MM.1S (cell line): ENCODE results near the gene KLF4.
A peak's percentile ranks its signal among the peaks of the same experiment; 100 is the strongest.
"Not testable (repeated sequence)": the region's sequence is repeated elsewhere in the genome, so short reads cannot be mapped to it uniquely, and the experiment has no call there.

Source experiments
- DNase-seq: peaks from one replicate; pipeline ENCODE4 v3.0.0-alpha.2; 2015
- H2AFZ ChIP-seq: fragments of 300-600 bp; sonication (generic); 2 replicates; pipeline ENCODE4 v1.6.0; 2016; ENCODE audit warnings: antibody characterized with exemption, low read length
- H3F3A ChIP-seq: fragments of 300-600 bp; sonication (generic); 2 replicates; pipeline ENCODE4 v1.6.1; 2016; ENCODE audit warnings: mild to moderate bottlenecking, antibody characterized with exemption, low read length, moderate library complexity, mixed read lengths; ENCODE audit not compliant: insufficient read depth
- H3K27ac ChIP-seq: fragments of 300-600 bp; sonication (generic); 2 replicates; pipeline ENCODE4 v1.5.1; 2016; ENCODE audit warnings: mild to moderate bottlenecking, low read length
- H3K27me3 ChIP-seq: fragments of 300-600 bp; sonication (generic); replicated peaks from 2 replicates; pipeline ENCODE4 v1.6.0; 2016; ENCODE audit warnings: low read length; ENCODE audit not compliant: insufficient read depth
- H3K36me3 ChIP-seq: fragments of 300-600 bp; sonication (generic); replicated peaks from 2 replicates; pipeline ENCODE4 v1.6.1; 2016; ENCODE audit warnings: mild to moderate bottlenecking, low read length, mixed read lengths; ENCODE audit not compliant: insufficient read depth
- H3K4me1 ChIP-seq: fragments of 300-600 bp; sonication (generic); 2 replicates; pipeline ENCODE4 v1.6.1; 2016; ENCODE audit warnings: low read length, mixed read lengths
- H3K4me2 ChIP-seq: fragments of 300-600 bp; sonication (generic); 2 replicates; pipeline ENCODE4 v1.6.0; 2016; ENCODE audit warnings: low read depth, low read length
- H3K4me3 ChIP-seq: fragments of 300-600 bp; sonication (generic); 2 replicates; pipeline ENCODE4 v1.5.1; 2016; ENCODE audit warnings: low read length, mixed read lengths
- H3K79me2 ChIP-seq: fragments of 300-600 bp; sonication (generic); 2 replicates; pipeline ENCODE4 v1.6.1; 2016; ENCODE audit warnings: mixed run types, low read length, mixed read lengths
- H3K9ac ChIP-seq: fragments of 300-600 bp; sonication (generic); 2 replicates; pipeline ENCODE4 v1.6.1; 2016; ENCODE audit warnings: low read length, mixed read lengths
- H3K9me2 ChIP-seq: fragments of 300-600 bp; sonication (generic); replicated peaks from 2 replicates; pipeline ENCODE4 v1.6.1; 2016; ENCODE audit warnings: mild to moderate bottlenecking, low read length, mixed read lengths; ENCODE audit not compliant: insufficient read depth
- H3K9me3 ChIP-seq: fragments of 300-600 bp; sonication (generic); replicated peaks from 2 replicates; pipeline ENCODE4 v1.6.1; 2016; ENCODE audit warnings: mild to moderate bottlenecking, low read length, mixed read lengths; ENCODE audit not compliant: insufficient read depth
- H4K20me1 ChIP-seq: fragments of 300-600 bp; sonication (generic); 2 replicates; pipeline ENCODE4 v1.6.1; 2016; ENCODE audit warnings: mild to moderate bottlenecking, low read length, moderate library complexity, mixed read lengths; ENCODE audit not compliant: insufficient read depth
- CTCF ChIP-seq: fragments of 300-600 bp; sonication (generic); IDR thresholded peaks from 2 replicates; pipeline ENCODE4 v1.5.1; 2016; ENCODE audit warnings: antibody characterized with exemption, low read length, mixed read lengths
- EZH2 ChIP-seq: fragments of 300-600 bp; sonication (generic); optimal IDR thresholded peaks from 2 replicates; pipeline ENCODE3; 2017; ENCODE audit warnings: low read depth, mild to moderate bottlenecking, antibody characterized with exemption, low read length, mixed read lengths
- EZH2phosphoT487 ChIP-seq: fragments of 300-600 bp; sonication (generic); IDR thresholded peaks from 2 replicates; pipeline ENCODE4 v1.6.1; 2018; ENCODE audit warnings: antibody characterized with exemption, low read length

KLF4 gene

GRCh38 chr9:107492381-107492970 lies 2.9 kb upstream of the KLF4 start:
- Histone ChIP-seq H3K27ac (no peak overlapping the region), H3K9me3 (no peaks in the 10 kb centered on the region), H4K20me1 (no peaks in the 10 kb centered on the region), H3K4me2 (no peak overlapping the region), H3K9ac (no peak overlapping the region), H3K9me2 (no peaks in the 10 kb centered on the region), H3F3A (peaks cover 3% of the 10 kb centered on the region; the same call in 1 of the 2 replicates), H3K4me1 (no peaks in the 10 kb centered on the region), H3K36me3 (no peaks in the 10 kb centered on the region), H2AFZ (no peak overlapping the region), H3K4me3 (no peak overlapping the region), H3K79me2 (no peaks in the 10 kb centered on the region), H3K27me3 (no peaks in the 10 kb centered on the region)
- no peak for TF ChIP-seq EZH2phosphoT487
- TF ChIP-seq EZH2 = no peak
- TF ChIP-seq CTCF = no peak
- no peak for DNase-seq

DNA sequence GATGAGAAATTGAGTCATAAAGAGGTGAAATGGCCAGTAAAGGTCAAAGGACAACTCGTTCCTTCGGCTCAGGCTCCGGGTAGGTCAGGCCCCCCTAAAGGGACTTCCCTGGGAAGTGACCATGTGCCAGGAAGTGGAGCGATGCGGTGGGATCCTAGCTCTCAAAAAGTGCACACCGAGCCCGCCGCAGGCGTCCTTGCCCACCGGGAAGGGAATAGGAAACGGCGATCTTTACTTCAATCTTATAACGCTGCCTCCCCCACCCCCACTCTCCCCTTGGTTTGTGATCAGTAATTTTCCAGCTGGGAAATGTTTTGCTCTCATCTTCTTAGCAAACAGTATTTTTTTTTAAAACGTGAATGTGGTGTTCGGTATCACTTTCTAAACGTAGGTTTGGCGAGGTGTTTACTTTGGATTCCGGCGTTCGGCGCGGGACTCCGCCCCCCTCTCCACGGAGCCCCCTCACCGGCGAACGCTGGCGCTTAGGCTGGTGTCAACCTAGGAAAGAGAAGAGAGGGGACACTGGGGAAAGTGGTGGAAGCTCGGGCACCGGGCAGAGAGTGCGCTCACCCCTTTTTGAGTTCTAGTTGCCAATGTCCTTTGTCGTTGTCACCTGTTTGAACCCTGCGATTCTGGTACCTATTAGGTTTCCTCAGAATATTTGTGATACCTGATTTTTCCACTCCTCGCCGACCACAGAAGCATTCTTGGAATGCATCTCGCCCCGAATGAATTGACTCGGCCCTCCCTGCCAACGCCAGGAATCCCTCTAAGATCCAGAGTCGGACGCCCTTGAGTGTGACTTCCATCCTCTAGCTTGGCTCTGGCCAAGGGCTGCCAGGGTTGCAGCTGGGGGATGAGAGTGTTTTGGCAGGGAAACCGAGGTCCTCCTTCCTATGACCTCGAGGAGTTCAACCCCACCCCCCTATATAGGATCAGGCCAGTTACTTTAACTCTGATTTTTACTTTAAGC lies 1.8 kb upstream of the KLF4 start:
- Histone ChIP-seq H3F3A (peaks cover 3% of the 10 kb centered on the region; the same call in 1 of the 2 replicates), H3K4me3 (no peak overlapping the region), H3K4me1 (no peaks in the 10 kb centered on the region), H2AFZ (no peak overlapping the region), H4K20me1 (no peaks in the 10 kb centered on the region), H3K9me3 (no peaks in the 10 kb centered on the region), H3K9ac (no peak overlapping the region), H3K9me2 (no peaks in the 10 kb centered on the region), H3K27ac (no peak overlapping the region), H3K36me3 (no peaks in the 10 kb centered on the region), H3K79me2 (no peaks in the 10 kb centered on the region), H3K27me3 (no peaks in the 10 kb centered on the region), H3K4me2 (no peak overlapping the region)
- TF ChIP-seq CTCF (no peak), EZH2phosphoT487 (no peak), EZH2 (no peak)
- DNase-seq = no peak

- H3K9me3 ChIP-seq, H3K4me1 ChIP-seq, H3F3A ChIP-seq, H3K36me3 ChIP-seq, H3K27me3 ChIP-seq, H3K79me2 ChIP-seq, DNase-seq, H4K20me1 ChIP-seq, H3K9me2 ChIP-seq: not testable (repeated sequence)
- Histone ChIP-seq H2AFZ (peak overlapping the region; percentile 96; the same call in 1 of the 2 replicates), H3K9ac (peak overlapping the region; percentile 93), H3K4me2 (peak overlapping the region; percentile 100), H3K27ac (peak overlapping the region; percentile 76; the same call in 1 of the 2 replicates), H3K4me3 (peak overlapping the region; percentile 76)
These were observed 1.0 kb upstream of the KLF4 start for GRCh38 chr9:107490606-107490970.
